Measurements from ENCODE around the gene BPIFB2.
"Not testable (repeated sequence)": the region's sequence is repeated elsewhere in the genome, so short reads cannot be mapped to it uniquely, and the experiment has no call there.

Gene BPIFB2

GRCh38 chr20:32962053-32962452, 45.5 kb upstream of the BPIFB2 start:
- TF ChIP-seq, protein P1, sequence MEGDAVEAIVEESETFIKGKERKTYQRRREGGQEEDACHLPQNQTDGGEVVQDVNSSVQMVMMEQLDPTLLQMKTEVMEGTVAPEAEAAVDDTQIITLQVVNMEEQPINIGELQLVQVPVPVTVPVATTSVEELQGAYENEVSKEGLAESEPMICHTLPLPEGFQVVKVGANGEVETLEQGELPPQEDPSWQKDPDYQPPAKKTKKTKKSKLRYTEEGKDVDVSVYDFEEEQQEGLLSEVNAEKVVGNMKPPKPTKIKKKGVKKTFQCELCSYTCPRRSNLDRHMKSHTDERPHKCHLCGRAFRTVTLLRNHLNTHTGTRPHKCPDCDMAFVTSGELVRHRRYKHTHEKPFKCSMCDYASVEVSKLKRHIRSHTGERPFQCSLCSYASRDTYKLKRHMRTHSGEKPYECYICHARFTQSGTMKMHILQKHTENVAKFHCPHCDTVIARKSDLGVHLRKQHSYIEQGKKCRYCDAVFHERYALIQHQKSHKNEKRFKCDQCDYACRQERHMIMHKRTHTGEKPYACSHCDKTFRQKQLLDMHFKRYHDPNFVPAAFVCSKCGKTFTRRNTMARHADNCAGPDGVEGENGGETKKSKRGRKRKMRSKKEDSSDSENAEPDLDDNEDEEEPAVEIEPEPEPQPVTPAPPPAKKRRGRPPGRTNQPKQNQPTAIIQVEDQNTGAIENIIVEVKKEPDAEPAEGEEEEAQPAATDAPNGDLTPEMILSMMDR (IDR thresholded peaks at IDR 0.05; ENCODE audit: borderline replicate concordance, control extremely low read depth, extremely low read depth, insufficient read depth, missing control alignments), result no peak
- peak; percentile 12 for DNase-seq (ENCODE audit: low spot score)
- in situ Hi-C loops (cut with MboI; ENCODE audit: low sequenced_read_pairs, unreplicated experiment), result no loop called here

DNA sequence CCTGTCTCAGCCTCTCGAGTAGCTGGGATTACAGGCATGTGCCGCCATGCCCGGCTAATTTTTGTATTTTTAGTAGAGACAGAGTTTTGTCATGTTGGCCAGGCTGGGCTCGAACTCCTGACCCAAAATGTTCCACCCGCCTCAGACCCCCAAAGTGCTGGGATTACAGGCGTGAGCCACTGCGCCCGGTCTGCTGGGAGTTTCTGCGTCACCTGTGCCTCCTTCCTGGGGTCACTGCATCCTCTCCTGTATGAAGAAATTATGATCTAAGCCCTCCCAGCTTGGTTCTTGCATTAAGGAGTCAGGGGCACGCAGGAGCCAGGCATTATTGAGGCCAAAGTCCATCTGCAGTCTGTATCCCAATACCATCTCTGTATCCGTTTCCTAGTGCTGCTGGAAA, 44.9 kb upstream of the BPIFB2 start:
- in situ Hi-C loops (cut with MboI; ENCODE audit: low sequenced_read_pairs, unreplicated experiment); DNase-seq (ENCODE audit: low spot score): not testable (repeated sequence)

DNA sequence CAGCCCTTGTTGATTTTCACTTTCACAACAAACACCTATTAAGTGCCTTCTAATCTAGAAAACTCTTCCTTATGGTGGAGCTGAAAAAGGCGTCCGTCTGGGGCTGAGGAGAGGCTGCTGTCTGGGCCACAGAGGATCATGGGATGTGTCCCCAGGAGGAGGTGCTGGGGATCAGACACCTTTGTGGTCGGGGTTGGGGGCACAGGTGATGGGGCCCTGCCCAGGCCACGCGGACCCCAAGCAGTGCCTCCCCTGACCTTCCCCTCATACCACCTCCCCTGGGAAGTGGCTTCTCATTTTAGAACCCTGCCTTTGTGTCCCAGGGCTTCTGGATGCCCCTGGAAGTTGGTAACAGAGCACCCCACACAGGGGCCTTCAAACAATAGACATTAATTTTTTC, 44.3 kb upstream of the BPIFB2 start:
- DNase-seq (ENCODE audit: low spot score), result peak; percentile 6
- TF ChIP-seq, protein P1 (IDR thresholded peaks at IDR 0.05; ENCODE audit: borderline replicate concordance, control extremely low read depth, extremely low read depth, insufficient read depth, missing control alignments), result no peak
- in situ Hi-C loops (cut with MboI; ENCODE audit: low sequenced_read_pairs, unreplicated experiment), result no loop called here

DNA sequence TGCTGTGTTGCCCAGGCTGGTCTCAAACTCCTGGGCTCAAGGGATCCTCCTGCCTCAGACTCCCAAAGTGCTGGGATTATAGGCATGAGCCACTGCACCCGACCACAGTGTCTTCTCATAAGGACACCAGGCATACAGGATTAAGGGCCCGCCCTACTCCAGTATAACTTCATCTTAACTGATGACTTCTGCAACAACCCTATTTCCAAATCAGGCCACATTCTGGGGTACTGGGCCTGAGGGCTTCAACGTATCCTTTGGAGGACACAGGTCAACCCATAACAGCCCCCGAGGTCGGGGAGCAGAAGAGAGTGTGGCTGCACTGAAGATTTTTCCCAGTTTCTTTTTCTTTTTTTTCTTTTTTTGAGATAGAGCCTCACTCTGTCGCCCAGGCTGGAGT, 42.9 kb upstream of the BPIFB2 start:
- in situ Hi-C loops (cut with MboI; ENCODE audit: low sequenced_read_pairs, unreplicated experiment), result no loop called here
- DNase-seq (ENCODE audit: low spot score), result no peak
- TF ChIP-seq, protein P1 (IDR thresholded peaks at IDR 0.05; ENCODE audit: borderline replicate concordance, control extremely low read depth, extremely low read depth, insufficient read depth, missing control alignments), result no peak

DNA sequence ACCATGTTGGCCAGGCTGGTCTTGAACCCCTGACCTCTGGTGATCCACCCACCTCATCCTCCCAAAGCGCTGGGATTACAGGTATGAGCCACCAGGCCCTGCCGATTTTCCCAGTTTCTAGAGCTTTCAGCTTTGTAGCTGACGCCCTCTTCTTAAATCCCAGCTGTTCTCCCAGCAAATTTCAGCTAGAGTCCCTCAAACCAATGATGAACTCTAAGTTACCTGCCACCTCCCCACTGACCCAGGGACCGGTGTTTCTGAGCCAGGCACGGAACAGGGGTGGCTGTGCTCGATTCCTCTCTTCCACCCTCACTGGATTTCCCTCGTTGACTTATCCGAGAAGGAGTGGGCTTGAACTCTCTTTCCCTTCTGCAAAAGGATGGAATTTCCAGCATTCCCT, 42.4 kb upstream of the BPIFB2 start:
- in situ Hi-C loops (cut with MboI; ENCODE audit: low sequenced_read_pairs, unreplicated experiment), result no loop called here
- TF ChIP-seq, protein P1 (IDR thresholded peaks at IDR 0.05; ENCODE audit: borderline replicate concordance, control extremely low read depth, extremely low read depth, insufficient read depth, missing control alignments), result no peak
- no peak for DNase-seq (ENCODE audit: low spot score)

GRCh38 chr20:32965581-32966373, 41.7 kb upstream of the BPIFB2 start:
- DNase-seq (ENCODE audit: low spot score), result peak; percentile 5
- TF ChIP-seq, protein P1 (IDR thresholded peaks at IDR 0.05; ENCODE audit: borderline replicate concordance, control extremely low read depth, extremely low read depth, insufficient read depth, missing control alignments), result no peak
- in situ Hi-C loops (cut with MboI; ENCODE audit: low sequenced_read_pairs, unreplicated experiment), result no loop called here

DNA sequence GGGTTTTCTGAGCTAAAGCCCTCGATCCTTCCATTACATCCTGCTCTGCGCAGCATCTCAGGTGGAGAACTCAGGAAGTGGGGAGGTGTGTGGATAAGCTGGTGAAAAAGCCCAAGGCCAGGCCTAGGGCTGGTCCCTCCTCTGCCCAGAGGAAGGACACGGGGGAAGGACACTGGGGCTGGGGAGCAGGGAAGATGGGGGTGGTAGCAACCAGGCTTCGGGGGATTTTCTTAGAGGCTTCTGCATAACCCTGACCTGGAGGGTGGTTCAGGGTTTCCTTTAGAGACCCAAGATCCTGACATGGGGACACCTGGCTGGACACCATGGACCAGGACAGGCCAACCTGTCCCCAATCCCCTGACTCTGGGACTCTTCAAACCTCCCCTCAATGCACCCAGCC, 41.1 kb upstream of the BPIFB2 start:
- peak; percentile 20 for DNase-seq (ENCODE audit: low spot score)

More for the DNA sequence above, 41.1 kb upstream of the BPIFB2 start:
- TF ChIP-seq, protein P1 (IDR thresholded peaks at IDR 0.05; ENCODE audit: borderline replicate concordance, control extremely low read depth, extremely low read depth, insufficient read depth, missing control alignments), result no peak
- in situ Hi-C loops (cut with MboI; ENCODE audit: low sequenced_read_pairs, unreplicated experiment), result no loop called here

Data from GM13976 (cell line).